Activated CD8-positive, alpha-beta memory T cell treated with anti-CD3 and anti-CD28 coated beads, Interleukin-2, amount 50 U/mL, for 4 hours (primary cell): ENCODE results near the gene MYL5.
"Not testable (repeated sequence)": the region's sequence is repeated elsewhere in the genome, so short reads cannot be mapped to it uniquely, and the experiment has no call there.

Experiments used
- DNase-seq: peaks from one replicate; pipeline ENCODE4 v3.0.0-alpha.2; 2020

Gene MYL5

GRCh38 chr4:687048-687970 lies 13.0 kb downstream of the MYL5 start:
- DNase-seq: no peak

GRCh38 chr4:687971-688853 lies 13.9 kb downstream of the MYL5 start:
- no peak for DNase-seq

GRCh38 chr4:688854-689681 lies 14.7 kb downstream of the MYL5 start, which contains the start of gene SLC49A3:
TSS of gene SLC49A3 (minus strand) at chr4:689151. CDS start at chr4:689127, 24 bp downstream.
- no peak for DNase-seq

GRCh38 chr4:689723-690122 lies 15.4 kb downstream of the MYL5 start:
- DNase-seq: no peak

- no peak for DNase-seq
These were observed 18.6 kb downstream of the MYL5 start for GRCh38 chr4:692771-693554.

GRCh38 chr4:694341-694940 lies 20.1 kb downstream of the MYL5 start:
- not testable (repeated sequence) for DNase-seq

GRCh38 chr4:699816-700580 lies 25.7 kb downstream of the MYL5 start:
- no peak for DNase-seq

GRCh38 chr4:700587-701264 lies 26.4 kb downstream of the MYL5 start:
- no peak for DNase-seq

GRCh38 chr4:702618-703048 lies 28.3 kb downstream of the MYL5 start:
- DNase-seq: no peak

- DNase-seq: no peak
These were observed 29.2 kb downstream of the MYL5 start for GRCh38 chr4:703336-704197.

GRCh38 chr4:704198-704891 lies 30.0 kb downstream of the MYL5 start:
- DNase-seq: no peak

GRCh38 chr4:704971-705277 lies 30.6 kb downstream of the MYL5 start:
- no peak for DNase-seq

GRCh38 chr4:705278-706082 lies 31.1 kb downstream of the MYL5 start, which contains the start of gene PCGF3:
TSS of gene PCGF3 (plus strand) at chr4:705832. CDS start at chr4:733681, 27,849 bp downstream.
- DNase-seq: peak; percentile 96

- not testable (repeated sequence) for DNase-seq
These were observed 31.8 kb downstream of the MYL5 start for GRCh38 chr4:706083-706633.

- no peak for DNase-seq
These were observed 32.7 kb downstream of the MYL5 start for GRCh38 chr4:706834-707598.

GRCh38 chr4:707929-708630 lies 33.7 kb downstream of the MYL5 start:
- DNase-seq: no peak
